GM19035 (cell line): ENCODE measurements around the gene UBTD2.
"Not testable (repeated sequence)": the region's sequence is repeated elsewhere in the genome, so short reads cannot be mapped to it uniquely, and the experiment has no call there.

Source experiments
- ATAC-seq: cut with Tn5 transposase; IDR thresholded peaks from one replicate; pipeline ENCODE4 v1.9.1; 2021; ENCODE audit not compliant: unreplicated experiment

Gene UBTD2

GRCh38 chr5:172199446-172199845, 84.1 kb downstream of the UBTD2 start:
- no peak for ATAC-seq

GRCh38 chr5:172197775-172198174, 85.8 kb downstream of the UBTD2 start:
- not testable (repeated sequence) for ATAC-seq

GRCh38 chr5:172194985-172195774, 88.4 kb downstream of the UBTD2 start:
- no peak for ATAC-seq

- ATAC-seq, result no peak
Observed at GRCh38 chr5:172193872-172194271, 89.7 kb downstream of the UBTD2 start, which contains the start of gene EFCAB9. TSS of gene EFCAB9 (plus strand) at chr5:172194172. CDS start at chr5:172194173, 1 bp downstream.

- no peak for ATAC-seq
Observed at GRCh38 chr5:172189693-172190296, 93.8 kb downstream of the UBTD2 start.

GRCh38 chr5:172188893-172189692, 94.5 kb downstream of the UBTD2 start:
- no peak for ATAC-seq

- peak; percentile 70 for ATAC-seq
Observed at GRCh38 chr5:172188033-172188892, 95.3 kb downstream of the UBTD2 start, which contains the start of gene STK10. TSS of gene STK10 (minus strand) at chr5:172188224. CDS start at chr5:172188042, 182 bp downstream.

GRCh38 chr5:172187118-172188032, 96.2 kb downstream of the UBTD2 start:
- peak; percentile 33 for ATAC-seq

- no peak for ATAC-seq
Observed at GRCh38 chr5:172186114-172186695, 97.4 kb downstream of the UBTD2 start.

GRCh38 chr5:172185096-172185461, 98.5 kb downstream of the UBTD2 start:
- no peak for ATAC-seq

- ATAC-seq, result no peak
Observed at GRCh38 chr5:172183881-172184280, 99.7 kb downstream of the UBTD2 start.

- no peak for ATAC-seq
Observed at GRCh38 chr5:172182291-172182690, 101.3 kb downstream of the UBTD2 start.

- ATAC-seq, result no peak
Observed at GRCh38 chr5:172180936-172181335, 102.6 kb downstream of the UBTD2 start.

GRCh38 chr5:172178991-172179989, 104.3 kb downstream of the UBTD2 start:
- peak; percentile 36 for ATAC-seq

- ATAC-seq, result no peak
Observed at GRCh38 chr5:172178301-172178987, 105.1 kb downstream of the UBTD2 start.

GRCh38 chr5:172177176-172177575, 106.4 kb downstream of the UBTD2 start:
- no peak for ATAC-seq

- ATAC-seq, result peak; percentile 56
Observed at GRCh38 chr5:172175263-172175719, 108.3 kb downstream of the UBTD2 start.
